Middle frontal gyrus (tissue), 1 donor: ENCODE measurements around the gene SPTLC3.

Experiments used
- DNase-seq: peaks from one replicate; pipeline ENCODE4 v3.0.0-alpha.2; 2015; ENCODE audit warnings: low spot score; ENCODE audit errors: extremely low spot score

Gene SPTLC3

GRCh38 chr20:13131688-13132087, 122.9 kb downstream of the SPTLC3 start:
- DNase-seq: no peak

- no peak for DNase-seq
Observed at GRCh38 chr20:13139459-13140150, 130.8 kb downstream of the SPTLC3 start.

- DNase-seq: no peak
Observed at GRCh38 chr20:13140201-13140600, 131.4 kb downstream of the SPTLC3 start.

DNA sequence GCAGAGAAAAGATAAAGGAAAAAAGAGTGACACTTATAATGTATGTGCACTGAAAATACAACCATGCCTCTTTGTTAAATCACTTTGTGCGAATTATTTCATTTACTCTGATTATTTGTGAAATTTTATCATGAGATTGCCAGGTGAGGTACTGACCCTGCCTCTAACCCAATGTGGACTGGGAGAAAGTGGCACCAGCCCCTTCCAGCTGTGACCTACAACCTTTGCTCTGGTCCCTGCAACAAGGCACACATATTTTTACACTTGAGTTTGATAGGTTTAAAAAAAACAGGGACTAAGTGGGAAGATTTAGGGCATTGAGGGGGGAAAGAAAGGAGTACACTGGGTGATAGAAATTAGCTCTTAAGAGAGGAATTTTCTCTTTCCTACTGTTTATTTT, 132.0 kb downstream of the SPTLC3 start:
- DNase-seq: no peak

GRCh38 chr20:13141546-13141945, 132.8 kb downstream of the SPTLC3 start:
- DNase-seq: no peak

GRCh38 chr20:13142143-13142542, 133.4 kb downstream of the SPTLC3 start:
- DNase-seq: no peak

DNA sequence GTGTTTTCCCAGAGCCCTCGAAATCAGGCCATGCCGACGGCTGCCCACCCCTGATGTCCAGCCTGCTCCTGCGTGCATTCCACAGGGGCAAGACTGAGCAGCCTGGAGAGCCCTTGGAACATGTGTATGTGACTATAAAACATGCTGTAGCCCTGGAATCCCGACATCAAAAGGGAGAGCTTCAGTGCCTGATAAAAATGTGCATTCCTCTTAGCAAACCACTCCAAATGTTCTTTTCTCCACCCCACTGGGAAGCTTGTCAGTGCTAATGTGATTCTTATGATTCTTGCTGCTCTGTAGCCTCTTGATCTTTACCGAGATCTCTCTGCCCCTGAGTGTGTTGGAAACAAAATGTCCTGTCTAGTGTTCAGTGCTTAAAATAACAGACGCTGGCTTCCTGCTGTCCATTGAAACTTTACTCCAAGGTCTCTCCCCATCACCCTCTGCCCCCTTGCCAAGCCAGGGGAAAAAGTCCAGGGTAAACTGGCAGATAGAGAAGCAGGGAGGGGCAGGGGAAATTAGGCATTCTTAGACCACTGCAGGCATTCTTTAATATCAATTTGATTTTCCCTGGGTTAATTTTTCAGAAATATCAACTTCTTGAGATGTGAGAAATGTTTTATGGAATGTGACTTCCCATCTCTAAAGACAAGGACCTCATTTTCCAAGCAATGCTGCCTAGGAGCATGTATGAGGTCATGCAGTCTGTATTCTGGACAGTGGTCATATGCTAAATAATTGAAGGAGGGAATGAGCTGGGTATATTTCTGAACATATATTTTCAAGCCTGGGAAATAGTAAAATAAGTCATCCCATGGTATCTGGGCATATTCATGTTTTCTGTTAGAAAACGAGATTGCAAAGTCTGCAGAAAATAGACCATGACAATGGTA, 138.5 kb downstream of the SPTLC3 start:
- no peak for DNase-seq

- no peak for DNase-seq
Observed at GRCh38 chr20:13147971-13148370, 139.2 kb downstream of the SPTLC3 start.

- no peak for DNase-seq
Observed at GRCh38 chr20:13148402-13148801, 139.6 kb downstream of the SPTLC3 start.

DNA sequence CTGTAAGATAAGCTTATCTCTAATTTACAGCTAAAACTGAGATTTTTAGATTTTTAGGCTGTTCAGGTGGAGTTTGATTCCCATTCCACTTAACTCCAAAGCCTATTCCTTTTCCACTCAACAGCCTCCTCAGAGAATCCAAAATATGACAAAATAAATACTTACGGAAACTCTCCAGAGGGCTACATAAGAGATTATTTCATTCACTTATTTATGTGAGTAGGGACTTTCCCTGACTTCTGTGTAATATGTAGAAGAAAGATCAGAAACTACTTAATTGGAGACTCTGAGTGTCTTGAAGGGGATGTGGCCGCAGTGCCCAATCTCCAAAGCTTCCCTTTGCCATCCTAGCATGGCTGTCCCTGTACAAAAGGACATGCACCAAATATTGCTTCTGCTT, 140.2 kb downstream of the SPTLC3 start:
- no peak for DNase-seq

- no peak for DNase-seq
Observed at GRCh38 chr20:13149371-13150105, 140.8 kb downstream of the SPTLC3 start.

- DNase-seq: no peak
Observed at GRCh38 chr20:13158369-13158768, 149.6 kb downstream of the SPTLC3 start.

GRCh38 chr20:13159889-13160288, 151.1 kb downstream of the SPTLC3 start:
- DNase-seq: no peak

DNA sequence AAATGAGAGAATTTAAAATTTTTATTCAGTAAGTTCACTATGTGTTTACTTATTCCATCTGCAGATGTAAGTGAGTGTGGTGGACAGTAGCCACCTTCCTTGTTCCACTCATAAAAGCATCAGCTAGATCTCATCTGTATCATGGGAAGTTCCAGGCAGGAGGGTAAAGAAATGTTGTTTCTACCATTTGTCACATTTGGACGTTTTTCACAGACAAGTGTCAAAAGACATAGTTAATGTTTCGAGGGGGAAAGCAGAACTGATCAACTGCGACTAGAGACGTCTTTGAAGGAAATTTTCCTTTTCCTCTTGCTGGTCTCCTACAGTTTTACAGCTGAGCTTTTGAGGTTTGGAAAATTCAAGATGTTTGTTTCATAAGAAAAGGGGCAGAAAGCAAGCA, 156.4 kb downstream of the SPTLC3 start:
- no peak for DNase-seq

- no peak for DNase-seq
Observed at GRCh38 chr20:13166011-13166410, 157.2 kb downstream of the SPTLC3 start.

- DNase-seq: no peak
Observed at GRCh38 chr20:13166437-13166836, 157.7 kb downstream of the SPTLC3 start.

GRCh38 chr20:13169086-13169485, 160.3 kb downstream of the SPTLC3 start:
- DNase-seq: no peak

DNA sequence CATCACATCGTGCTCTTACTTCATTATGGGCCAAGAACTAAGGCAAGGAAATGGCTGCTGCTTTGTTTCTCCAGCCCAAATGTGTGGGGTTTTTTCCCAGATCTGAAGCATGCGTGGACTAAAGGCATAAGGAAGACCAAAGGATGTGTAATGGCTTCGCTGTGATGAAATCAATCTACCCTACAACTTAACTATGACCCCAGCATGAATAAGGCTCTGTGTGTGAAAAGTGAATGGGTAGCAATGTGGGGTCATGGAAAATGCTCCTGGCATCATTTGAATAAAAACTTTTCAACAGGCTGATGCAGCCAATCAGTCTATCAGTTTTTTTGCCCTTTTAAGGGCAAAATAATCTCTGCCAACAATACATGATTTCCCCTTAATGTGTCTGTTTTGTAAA, 162.0 kb downstream of the SPTLC3 start:
- DNase-seq: no peak

- no peak for DNase-seq
Observed at GRCh38 chr20:13173201-13173600, 164.4 kb downstream of the SPTLC3 start.

DNA sequence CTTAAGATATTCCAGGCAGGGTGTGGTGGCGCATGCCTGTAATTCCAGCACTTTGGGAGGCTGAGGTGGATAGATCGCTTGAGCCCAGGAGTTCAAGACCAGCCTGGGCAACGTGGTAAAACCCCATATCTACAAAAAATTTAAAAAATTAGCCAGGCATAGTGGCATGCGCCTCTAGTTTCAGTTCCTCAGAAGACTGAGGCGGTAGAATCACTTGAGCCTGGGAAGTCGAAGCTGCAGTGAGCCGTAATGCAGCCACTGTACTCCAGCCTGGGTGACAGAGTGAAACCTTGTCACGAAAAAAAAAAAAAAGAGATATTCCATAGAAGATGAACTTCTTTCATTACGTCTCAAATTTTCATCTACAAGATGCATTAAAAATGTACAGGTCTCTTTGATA, 165.6 kb downstream of the SPTLC3 start:
- no peak for DNase-seq

DNA sequence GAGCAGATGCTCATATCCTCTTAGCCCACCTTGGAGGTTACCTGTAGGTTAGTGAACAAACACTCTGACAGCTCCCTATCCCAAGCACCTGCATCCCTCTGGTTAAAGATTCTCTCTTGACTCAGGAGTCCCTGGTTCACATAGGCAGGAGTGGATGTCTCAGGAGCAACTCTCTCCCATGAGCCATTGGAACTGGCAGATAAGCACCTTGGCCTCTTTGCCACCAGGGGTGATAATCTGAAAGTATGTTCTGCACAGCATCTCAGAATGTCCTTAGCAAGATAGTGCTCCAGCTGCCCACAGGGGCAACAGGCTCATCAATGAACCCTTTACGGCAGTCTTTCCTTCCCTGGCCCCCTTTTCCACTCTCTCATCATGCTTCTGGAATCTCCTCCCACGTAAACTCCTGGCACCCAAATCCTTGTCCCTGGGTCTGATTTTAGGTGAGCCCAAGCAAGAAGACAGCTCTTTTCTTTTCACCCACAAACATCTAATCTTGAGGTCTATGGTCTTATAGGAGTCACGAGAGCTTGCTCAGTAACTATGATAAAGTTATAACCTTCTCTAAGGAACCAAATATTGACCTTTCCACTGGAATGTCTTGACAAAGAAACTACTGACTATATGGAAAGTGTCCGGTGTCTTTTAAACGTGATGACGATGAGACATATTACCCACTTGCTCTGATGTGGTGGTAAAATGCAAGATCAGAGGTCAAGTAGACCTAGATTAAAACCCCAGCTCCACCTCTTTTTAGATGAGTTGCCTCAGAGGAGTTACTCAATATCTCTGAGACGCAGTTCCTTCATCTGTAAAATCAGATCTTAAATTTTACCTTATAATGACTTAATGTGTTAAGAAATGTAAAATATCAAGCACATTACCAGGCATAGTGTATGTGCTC, 172.5 kb downstream of the SPTLC3 start:
- no peak for DNase-seq
